Thyroid gland (tissue), 4 donors: Measurements from ENCODE around the gene PSKH1.
"Not testable (repeated sequence)": the region's sequence is repeated elsewhere in the genome, so short reads cannot be mapped to it uniquely, and the experiment has no call there.

Source experiments
- CTCF ChIP-seq, 6 experiments: fragments of 200-600 bp in 3 of 6; fragments of 450-650 bp in 3 of 6; sonication (generic) in 3 of 6; IDR thresholded peaks; one replicate each; pipeline ENCODE4 v1.5.1; 2016 to 2019; ENCODE audit warnings: antibody characterized with exemption in 6 of 6, mild to moderate bottlenecking in 2 of 6, inconsistent platforms in 1 of 6, moderate library complexity in 1 of 6
- POLR2A ChIP-seq, 2 donors: fragments of 450-650 bp; IDR thresholded peaks; one replicate each; pipeline ENCODE4 v1.6.1; 2017; ENCODE audit warnings: antibody characterized with exemption in 2 of 2, mild to moderate bottlenecking in 2 of 2, moderate library complexity in 1 of 2

GRCh38 chr16:67864044-67864443 is 29.0 kb upstream of the PSKH1 start:
- TF ChIP-seq CTCF, POLR2A (IDR thresholded peaks at IDR 0.05): not testable (repeated sequence)
